Measurements from ENCODE around the gene RAD21L1.

The RAD21L1 gene

DNA sequence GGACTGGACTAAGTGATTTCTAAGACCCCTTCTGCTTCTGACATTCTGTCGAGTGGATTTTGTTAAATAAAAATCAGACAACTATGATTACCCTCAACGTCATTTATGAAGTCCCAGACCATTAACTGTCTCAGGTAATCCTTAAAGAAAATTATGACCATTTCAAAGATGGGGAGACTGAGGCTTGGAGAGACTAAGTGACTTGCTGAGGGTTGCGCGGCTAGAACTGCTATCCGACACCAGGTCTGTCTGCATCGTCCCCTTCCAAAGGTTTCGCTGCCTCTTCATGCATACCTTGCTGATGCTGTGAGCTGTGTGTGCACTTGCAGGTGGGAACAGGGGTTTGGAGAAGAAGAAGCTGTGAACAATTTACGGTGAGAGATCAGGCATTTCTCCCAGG, 43.4 kb downstream of the RAD21L1 start:
- in situ Hi-C loops (cut with MboI; ENCODE audit: low sequenced_read_pairs) = no loop called here

DNA sequence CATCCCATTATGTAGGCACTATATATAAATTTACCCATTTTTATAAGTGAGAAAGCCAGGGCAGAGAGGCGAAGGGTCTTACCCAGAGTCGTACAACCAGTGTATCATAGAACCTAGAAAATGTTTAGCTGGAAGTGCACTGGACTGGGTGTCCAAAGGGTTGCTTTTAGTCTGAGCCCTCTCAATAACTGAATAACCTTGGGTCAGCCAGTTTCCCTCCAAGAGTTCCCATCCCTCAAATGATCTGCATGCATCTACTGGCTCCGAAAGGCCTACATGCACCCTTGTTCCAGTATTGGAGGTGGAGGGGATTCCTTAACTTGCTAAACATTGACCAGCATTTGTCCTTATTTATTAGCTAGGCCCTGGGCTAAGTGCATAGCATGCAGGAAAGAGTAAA, 44.0 kb downstream of the RAD21L1 start:
- in situ Hi-C loops (cut with MboI; ENCODE audit: low sequenced_read_pairs) = no loop called here

- in situ Hi-C loops (cut with MboI; ENCODE audit: low sequenced_read_pairs) = no loop called here
These were observed 46.7 kb downstream of the RAD21L1 start for GRCh38 chr20:1272368-1273100.

DNA sequence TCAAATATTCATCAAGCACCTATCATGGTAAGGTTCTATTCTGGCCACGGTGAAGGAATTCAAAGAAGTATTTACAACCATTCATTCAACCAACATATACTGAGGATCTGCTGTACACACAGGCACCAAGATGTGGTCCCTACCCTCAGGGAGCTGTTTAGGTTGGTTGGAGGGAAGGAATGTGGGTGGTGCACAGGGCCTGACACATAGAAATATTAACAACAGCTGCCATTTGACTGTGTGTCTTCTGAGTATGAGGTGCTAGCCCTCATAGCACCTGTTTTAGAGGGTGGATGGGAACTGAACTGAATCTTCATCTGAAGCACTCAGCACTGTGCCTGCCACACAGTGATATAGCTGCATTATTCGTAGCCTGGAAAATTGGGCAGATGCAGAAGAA, 47.5 kb downstream of the RAD21L1 start:
- in situ Hi-C loops (cut with MboI; ENCODE audit: low sequenced_read_pairs) = no loop called here

DNA sequence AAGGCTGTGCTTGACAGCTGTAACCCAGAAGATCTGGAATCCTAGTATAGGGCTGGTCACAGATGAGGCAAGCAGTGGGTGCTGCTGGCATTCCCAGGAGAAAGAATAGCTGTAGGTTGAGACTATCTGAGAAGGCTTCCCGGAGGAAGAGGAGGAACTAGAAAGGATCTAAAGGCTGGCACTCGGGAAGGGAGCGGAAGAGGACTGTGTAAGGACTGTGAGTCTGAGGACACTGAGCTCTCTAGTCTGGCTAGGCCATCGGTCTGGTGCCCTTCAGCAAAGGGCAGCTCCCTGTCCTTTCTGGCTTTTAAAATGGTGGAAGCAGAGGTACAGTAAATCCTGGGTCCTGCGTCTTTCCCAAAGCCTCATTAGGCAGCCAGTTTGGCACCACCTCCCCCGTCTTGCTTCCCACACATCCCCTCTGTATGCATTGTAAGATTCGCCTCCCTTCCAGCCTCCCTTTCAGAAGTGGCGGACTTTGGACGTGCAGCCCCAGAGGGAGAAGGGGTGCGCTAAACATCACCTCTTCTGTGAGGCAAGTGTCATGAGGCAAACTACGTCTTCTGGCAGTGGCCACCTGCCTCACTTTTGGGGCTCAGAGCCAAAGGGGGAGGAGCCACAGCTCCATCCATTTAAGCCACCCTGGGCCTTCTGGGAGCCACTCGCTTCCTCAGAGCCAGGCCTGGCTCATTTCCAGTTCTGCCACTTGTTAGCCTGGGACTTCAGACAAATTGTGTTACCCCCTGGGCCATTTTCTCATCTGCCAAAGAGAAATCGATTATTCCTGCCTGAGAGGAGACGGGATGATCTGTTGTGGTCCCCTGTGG, 48.9 kb downstream of the RAD21L1 start:
- in situ Hi-C loops (cut with MboI; ENCODE audit: low sequenced_read_pairs) = no loop called here

DNA sequence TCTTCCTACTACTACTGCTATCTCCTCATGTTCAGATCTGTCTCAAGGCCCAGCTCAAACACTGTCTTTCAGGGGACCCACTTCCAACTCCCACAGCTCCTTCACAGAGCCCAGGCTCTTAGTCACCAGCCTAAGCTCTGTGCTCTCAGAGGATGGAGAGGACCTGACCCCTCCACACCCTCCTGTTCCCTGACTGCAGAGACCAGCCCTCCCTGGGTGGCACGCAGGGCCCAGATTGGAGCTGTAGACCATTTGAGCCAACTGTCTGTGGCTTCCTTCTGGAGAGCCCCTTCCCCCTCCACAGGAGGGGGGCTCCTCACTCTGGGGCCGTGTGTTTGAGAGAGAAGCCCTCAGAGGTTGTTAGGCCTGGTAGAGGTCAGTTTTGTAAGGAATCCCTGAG, 50.1 kb downstream of the RAD21L1 start:
- in situ Hi-C loops (cut with MboI; ENCODE audit: low sequenced_read_pairs) = no loop called here

DNA sequence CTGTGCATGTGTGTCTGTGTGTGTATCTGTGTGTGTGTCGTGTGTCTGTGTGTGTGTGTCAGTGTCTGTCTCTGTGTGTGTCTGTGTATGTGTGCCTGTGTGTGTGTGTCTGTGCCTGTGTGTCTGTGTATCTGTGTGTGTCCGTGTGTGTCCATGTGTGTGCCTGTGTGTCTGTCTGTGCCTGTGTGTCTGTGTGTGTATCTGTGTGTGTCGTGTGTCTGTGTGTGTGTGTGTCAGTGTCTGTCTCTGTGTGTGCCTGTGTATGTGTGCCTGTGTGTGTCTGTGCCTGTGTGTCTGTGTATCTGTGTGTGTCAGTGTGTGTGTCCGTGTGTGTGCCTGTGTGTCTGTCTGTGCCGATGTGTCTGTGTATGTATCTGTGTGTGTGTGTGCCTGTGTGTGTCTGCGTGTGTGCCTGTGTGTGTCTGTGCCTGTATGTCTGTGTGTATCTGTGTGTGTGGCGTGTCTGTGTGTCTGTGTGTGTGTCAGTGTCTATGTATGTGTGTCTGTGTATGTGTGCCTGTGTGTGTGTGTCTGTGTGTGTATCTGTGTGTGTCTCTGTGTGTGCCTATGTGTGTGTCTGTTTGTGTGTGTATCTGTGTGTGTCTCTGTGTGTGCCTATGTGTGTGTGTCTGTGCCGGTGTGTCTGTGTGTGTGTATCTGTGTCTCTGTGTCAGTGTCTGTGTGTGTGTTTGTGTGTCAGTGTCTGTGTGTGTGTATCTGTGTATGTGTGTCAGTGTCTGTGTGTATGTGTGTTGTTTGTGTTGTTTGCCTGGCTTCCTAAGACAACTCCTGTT, 51.9 kb downstream of the RAD21L1 start:
- in situ Hi-C loops (cut with MboI; ENCODE audit: low sequenced_read_pairs) = no loop called here

GRCh38 chr20:1278993-1279392, 53.1 kb downstream of the RAD21L1 start:
- in situ Hi-C loops (cut with MboI; ENCODE audit: low sequenced_read_pairs) = no loop called here

DNA sequence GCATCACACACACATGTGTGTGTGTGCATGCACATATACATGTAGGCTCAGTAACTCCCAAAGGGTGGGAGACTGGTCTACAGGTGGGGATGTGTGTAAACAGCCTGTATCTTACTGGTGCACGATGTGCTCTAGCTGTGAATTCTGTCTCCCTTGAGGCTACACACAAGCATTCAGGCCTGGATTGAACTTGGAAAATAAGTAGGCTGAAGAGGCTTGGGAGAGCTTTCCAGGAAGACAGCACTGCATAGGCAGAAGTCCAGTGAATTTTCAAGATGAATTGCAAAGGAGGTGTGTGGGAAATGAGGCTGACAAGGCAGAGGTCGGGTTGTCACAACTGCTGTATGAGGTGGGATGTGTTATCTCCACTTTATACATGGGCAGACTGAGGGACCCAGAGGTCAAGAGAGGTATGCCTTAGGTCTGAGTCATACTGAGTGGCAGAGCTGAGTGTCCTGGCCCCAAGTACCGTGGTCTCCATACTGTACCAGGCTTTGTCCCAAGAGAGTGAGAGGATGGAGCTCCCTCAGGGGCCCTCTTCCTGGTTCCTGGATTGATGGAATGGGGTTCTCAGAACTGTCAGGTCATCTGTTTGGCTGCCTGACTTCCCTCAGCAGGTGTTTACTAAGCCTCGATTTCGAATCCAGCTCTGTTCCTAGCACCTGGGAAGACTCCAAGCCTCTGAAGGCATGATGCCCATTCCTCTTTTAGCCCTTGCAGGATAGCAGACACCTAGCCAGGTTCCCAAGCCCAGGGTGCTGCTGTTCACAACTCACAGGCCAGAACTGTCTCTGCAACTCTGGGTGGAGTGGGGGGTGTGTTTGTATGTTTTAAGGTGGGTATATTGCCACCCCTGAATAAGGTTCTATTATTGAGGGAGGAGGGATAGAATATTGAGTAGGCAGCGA, 54.6 kb downstream of the RAD21L1 start:
- in situ Hi-C loops (cut with MboI; ENCODE audit: low sequenced_read_pairs) = no loop called here

- in situ Hi-C loops (cut with MboI; ENCODE audit: low sequenced_read_pairs) = no loop called here
These were observed 55.6 kb downstream of the RAD21L1 start for GRCh38 chr20:1281279-1282057.

DNA sequence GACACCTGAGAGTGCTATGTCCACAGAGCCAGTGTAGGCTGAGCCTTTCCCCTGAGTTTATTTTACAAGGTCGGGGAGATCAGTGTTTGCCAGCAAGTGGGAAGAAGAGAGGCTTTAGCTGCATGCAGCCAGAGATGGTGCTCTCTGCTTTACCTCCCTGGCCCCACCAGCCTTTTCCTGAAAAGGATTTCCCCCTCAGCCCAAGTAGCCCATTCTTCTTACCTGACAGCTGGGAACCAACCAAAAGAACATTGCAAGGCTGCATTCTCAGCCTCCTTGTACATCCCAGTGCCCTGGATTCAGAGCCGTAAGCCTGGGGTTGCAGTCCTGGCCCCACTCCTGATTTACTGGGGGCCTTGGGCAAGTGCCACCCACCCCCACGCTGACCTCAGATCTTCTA, 57.1 kb downstream of the RAD21L1 start:
- in situ Hi-C loops (cut with MboI; ENCODE audit: low sequenced_read_pairs) = no loop called here

GRCh38 chr20:1283522-1284510, 58.0 kb downstream of the RAD21L1 start:
- in situ Hi-C loops (cut with MboI; ENCODE audit: low sequenced_read_pairs) = no loop called here

GRCh38 chr20:1286267-1287024, 60.6 kb downstream of the RAD21L1 start:
- in situ Hi-C loops (cut with MboI; ENCODE audit: low sequenced_read_pairs) = no loop called here

DNA sequence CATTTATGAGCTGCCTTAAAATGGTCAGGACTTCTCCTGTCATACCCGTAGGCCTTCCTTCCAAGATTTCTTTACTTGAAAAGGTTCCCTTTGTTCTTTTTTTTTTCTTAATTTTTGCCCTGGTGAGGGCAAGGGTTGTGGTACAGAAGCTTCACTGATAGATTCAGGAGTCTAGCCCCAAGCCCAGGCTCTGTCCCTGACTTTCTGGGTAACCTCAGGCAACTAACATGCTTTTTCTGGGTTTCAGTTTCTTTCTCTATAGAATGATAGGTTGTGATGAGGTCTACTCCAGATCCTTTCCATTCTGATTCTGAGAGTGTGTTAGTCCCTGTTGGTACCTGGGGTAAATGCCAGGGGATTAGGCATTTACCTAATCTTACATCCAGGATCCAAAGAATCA, 61.5 kb downstream of the RAD21L1 start:
- in situ Hi-C loops (cut with MboI; ENCODE audit: low sequenced_read_pairs) = no loop called here

GRCh38 chr20:1287787-1288569, 62.1 kb downstream of the RAD21L1 start:
- in situ Hi-C loops (cut with MboI; ENCODE audit: low sequenced_read_pairs) = no loop called here

GRCh38 chr20:1291191-1291741, 65.4 kb downstream of the RAD21L1 start:
- in situ Hi-C loops (cut with MboI; ENCODE audit: low sequenced_read_pairs) = no loop called here

GRCh38 chr20:1292620-1293019, 66.8 kb downstream of the RAD21L1 start:
- in situ Hi-C loops (cut with MboI; ENCODE audit: low sequenced_read_pairs) = no loop called here
